ENCODE data around the gene CRKL. TPM values are rescaled to one million over a fixed set of nuclear protein-coding genes. Genes with fewer than 3 reads are reported as not detected.
A peak's percentile ranks its signal among the peaks of the same experiment; 100 is the strongest.

The CRKL gene
- polyA plus RNA-seq, 3 donors, result 26.0 to 37.5 (median 29.4) TPM

DNA sequence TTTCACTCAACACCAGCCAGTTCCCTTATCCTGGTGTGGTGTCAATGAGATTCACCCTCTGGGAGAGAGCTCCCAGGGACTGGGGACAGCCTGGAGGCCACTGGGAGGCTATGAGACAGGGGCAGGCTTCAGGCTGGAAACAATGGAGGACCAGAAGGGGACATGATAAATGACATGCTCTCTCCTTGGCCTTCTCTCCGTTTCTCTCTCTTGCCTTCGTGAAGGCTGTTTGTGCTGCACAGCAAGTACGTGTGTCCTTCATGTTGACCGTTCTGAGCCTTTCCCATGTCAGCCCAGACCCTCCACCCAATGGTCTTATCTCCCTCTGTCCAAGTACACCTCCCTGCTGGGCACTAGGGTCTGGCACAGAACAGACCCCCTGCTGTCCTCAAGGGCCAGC is 63.3 kb downstream of the CRKL start:
- peaks cover 31 to 46% of the 10 kb centered on the region in 2 donors for H3K4me1 ChIP-seq (ENCODE audit: control insufficient read depth in 1 of 2, insufficient read depth in 2 of 2, low read length in 2 of 2)
- no peak overlapping the region for H3K4me2 ChIP-seq (replicated peaks; ENCODE audit: extremely low read depth, low read length, poor library complexity, severe bottlenecking)
- H3K9ac ChIP-seq (ENCODE audit: insufficient read depth, low read length, poor library complexity, severe bottlenecking), result no peak overlapping the region
- peaks cover 25 to 26% of the 10 kb centered on the region in 2 donors for H3K36me3 Mint-ChIP-seq
- WGBS (ENCODE audit: insufficient coverage), result 98% methylated on average over 4 of the region's 4 CpGs
- peaks cover 10 to 19% (median 14%) of the 10 kb centered on the region in 7 donors for H3K9me3 Mint-ChIP-seq
- TF ChIP-seq CTCF (IDR thresholded peaks at IDR 0.05), result no peak
- no peak overlapping the region for H2AFZ ChIP-seq (ENCODE audit: insufficient read depth, low read depth, low read length, poor library complexity, severe bottlenecking)
- no peaks in the 10 kb centered on the region for H4K20me1 ChIP-seq (ENCODE audit: insufficient read depth, low read length)
- peaks cover 9 to 10% of the 10 kb centered on the region in 2 donors for H3K9me3 ChIP-seq (replicated peaks in 1 of 2; ENCODE audit: control insufficient read depth in 1 of 2, insufficient read depth in 1 of 2, low read length in 2 of 2)
- H3K4me1 Mint-ChIP-seq, result peaks cover 43% of the 10 kb centered on the region
- H3K27me3 Mint-ChIP-seq (ENCODE audit: low read depth in 3 of 3), result peaks cover 6 to 11% (median 10%) of the 10 kb centered on the region in 3 donors
- H3K4me3 Mint-ChIP-seq, result no peak overlapping the region
- peaks cover 0 to 3% of the 10 kb centered on the region in 2 donors for H3K27me3 ChIP-seq (ENCODE audit: control insufficient read depth in 2 of 2, insufficient read depth in 2 of 2, low read length in 2 of 2)
- peaks cover 15% of the 10 kb centered on the region for H3K79me2 ChIP-seq (ENCODE audit: insufficient read depth, low read length)
- DNase-seq, result no peak
- peak overlapping the region in 1 of 2 donors; percentile 90 for H3K27ac ChIP-seq (ENCODE audit: low read depth in 1 of 2, low read length in 2 of 2)
- H3K36me3 ChIP-seq (replicated peaks in 1 of 2; ENCODE audit: control insufficient read depth in 1 of 2, insufficient read depth in 2 of 2, low read length in 2 of 2), result peaks cover 3 to 12% of the 10 kb centered on the region in 2 donors
- H3K27ac Mint-ChIP-seq, result peak overlapping the region in 3 of 7 donors; percentile 8 to 91 (median 89)
- intact Hi-C loops (cut with micrococcal nuclease), result loop anchor here in 1 of 2 donors (10.0 kb wide), 1 partner anchor 64 kb away; the partner anchor contains the start of gene LRRC74B
- no peak overlapping the region for H3K4me3 ChIP-seq (replicated peaks in 1 of 3; ENCODE audit: low read depth in 2 of 3, low read length in 3 of 3)

DNA sequence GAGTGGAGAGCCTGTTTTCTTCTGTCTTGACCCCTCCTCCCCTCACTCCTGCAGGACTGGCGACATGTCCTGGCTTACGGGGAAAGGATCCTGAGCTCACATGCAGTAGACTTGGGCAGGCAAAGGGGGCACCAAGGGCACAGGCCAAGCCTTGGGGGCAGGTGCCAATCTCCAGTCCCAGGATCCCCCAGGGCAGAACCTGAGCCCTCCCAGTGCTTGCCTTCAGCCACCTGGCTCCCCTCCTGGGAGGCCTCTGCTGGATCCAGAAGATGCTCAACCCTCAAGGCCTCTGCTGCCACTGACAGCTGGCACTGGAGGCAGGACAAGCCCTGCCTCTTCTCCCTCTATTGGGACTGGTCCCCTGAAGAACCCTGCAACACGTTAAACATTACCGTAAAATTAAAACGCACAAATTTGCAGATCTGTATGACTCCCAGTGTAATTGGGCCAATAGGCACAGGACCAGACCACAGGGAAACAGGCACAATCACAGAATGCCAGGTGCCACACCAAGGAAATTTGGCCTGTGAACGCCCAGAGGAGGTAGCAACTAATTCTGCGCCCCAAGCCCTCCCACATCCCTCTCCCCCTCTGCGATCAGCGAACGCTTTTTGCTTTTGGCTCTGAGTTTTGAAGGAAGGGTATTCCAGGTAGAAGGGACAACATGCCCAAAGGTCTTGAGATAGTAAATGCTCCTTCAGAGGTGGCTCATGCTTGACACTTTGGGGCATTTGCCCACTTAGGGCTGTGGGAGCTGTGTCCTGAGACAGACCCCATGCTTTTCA is 63.9 kb downstream of the CRKL start:
- Mint-ChIP-seq H3K27me3 (ENCODE audit: low read depth in 3 of 3) (peaks cover 6 to 11% (median 10%) of the 10 kb centered on the region in 3 donors), H3K9me3 (peaks cover 10 to 19% (median 13%) of the 10 kb centered on the region in 7 donors), H3K27ac (peak overlapping the region; percentile 84 to 92 (median 89)), H3K4me3 (peak overlapping the region; percentile 88 to 98), H3K4me1 (peaks cover 43% of the 10 kb centered on the region), H3K36me3 (peaks cover 30 to 31% of the 10 kb centered on the region in 2 donors)
- no peak for DNase-seq
- Histone ChIP-seq H4K20me1 (ENCODE audit: insufficient read depth, low read length) (no peaks in the 10 kb centered on the region), H3K27ac (ENCODE audit: low read depth in 1 of 2, low read length in 2 of 2) (peak overlapping the region; percentile 82 to 90), H3K9me3 (replicated peaks in 1 of 2; ENCODE audit: control insufficient read depth in 1 of 2, insufficient read depth in 1 of 2, low read length in 2 of 2) (peaks cover 9 to 10% of the 10 kb centered on the region in 2 donors), H3K9ac (ENCODE audit: insufficient read depth, low read length, poor library complexity, severe bottlenecking) (peak overlapping the region; percentile 73), H3K27me3 (ENCODE audit: control insufficient read depth in 2 of 2, insufficient read depth in 2 of 2, low read length in 2 of 2) (peaks cover 0 to 3% of the 10 kb centered on the region in 2 donors), H3K79me2 (ENCODE audit: insufficient read depth, low read length) (peaks cover 15% of the 10 kb centered on the region), H3K4me2 (replicated peaks; ENCODE audit: extremely low read depth, low read length, poor library complexity, severe bottlenecking) (peak overlapping the region; percentile 77), H3K36me3 (replicated peaks in 1 of 2; ENCODE audit: control insufficient read depth in 1 of 2, insufficient read depth in 2 of 2, low read length in 2 of 2) (peaks cover 9 to 18% of the 10 kb centered on the region in 2 donors), H3K4me3 (replicated peaks in 1 of 3; ENCODE audit: low read depth in 2 of 3, low read length in 3 of 3) (peak overlapping the region; percentile 61 to 80 (median 73)), H2AFZ (ENCODE audit: insufficient read depth, low read depth, low read length, poor library complexity, severe bottlenecking) (peak overlapping the region; percentile 92), H3K4me1 (ENCODE audit: control insufficient read depth in 1 of 2, insufficient read depth in 2 of 2, low read length in 2 of 2) (peaks cover 31 to 46% of the 10 kb centered on the region in 2 donors)
- no peak for TF ChIP-seq CTCF (IDR thresholded peaks at IDR 0.05)
- 70% methylated on average over 5 of the region's 10 CpGs for WGBS (ENCODE audit: insufficient coverage)
- intact Hi-C loops (cut with micrococcal nuclease), result loop anchor here in 1 of 2 donors (10.0 kb wide), 1 partner anchor 64 kb away; the partner anchor contains the start of gene LRRC74B

All from CD14-positive monocyte (primary cell).